Type B pancreatic cell (in vitro differentiated cells): Measurements from ENCODE around the gene CPM. TPM values are rescaled to one million over a fixed set of nuclear protein-coding genes. Genes with fewer than 3 reads are reported as not detected.
"Not testable (repeated sequence)": the region's sequence is repeated elsewhere in the genome, so short reads cannot be mapped to it uniquely, and the experiment has no call there.

Source experiments
- DNase-seq: peaks from one replicate; pipeline ENCODE4 v3.0.0; 2021; ENCODE audit warnings: mixed read lengths; ENCODE audit not compliant: unreplicated experiment; ENCODE audit errors: extremely low spot score
- H3K27ac Mint-ChIP-seq: 2 replicates; pipeline ENCODE4 v1.8.0; 2021; ENCODE audit warnings: mild to moderate bottlenecking, mixed read lengths
- H3K27me3 Mint-ChIP-seq: 2 replicates; pipeline ENCODE4 v1.8.0; 2021; ENCODE audit warnings: mixed read lengths
- H3K36me3 Mint-ChIP-seq: 2 replicates; pipeline ENCODE4 v1.8.0; 2021; ENCODE audit warnings: mixed read lengths
- H3K4me1 Mint-ChIP-seq: one replicate; pipeline ENCODE4 v1.8.0; 2021; ENCODE audit warnings: mixed read lengths; ENCODE audit not compliant: unreplicated experiment
- H3K4me3 Mint-ChIP-seq: 2 replicates; pipeline ENCODE4 v1.8.0; 2021; ENCODE audit warnings: mild to moderate bottlenecking, mixed read lengths
- H3K9me3 Mint-ChIP-seq: 2 replicates; pipeline ENCODE4 v1.8.0; 2021; ENCODE audit warnings: mixed read lengths
- CTCF ChIP-seq: fragments of 200-600 bp; sonication (generic); conservative IDR thresholded peaks from 2 replicates; pipeline ENCODE4 v1.5.0; 2021; ENCODE audit warnings: antibody characterized with exemption, mild to moderate bottlenecking
- total RNA-seq: library from RNA; stranded (reverse); gene quantifications from 2 replicates; pipeline ENCODE4 v1.2.1, GENCODE V29; 2021; ENCODE audit warnings: low replicate concordance

CPM gene
- total RNA-seq, 1 donor from 2014 or later, result 58.1 TPM

GRCh38 chr12:68865399-68866164 is 67.4 kb downstream of the CPM start:
- Mint-ChIP-seq H3K27ac (no peak overlapping the region), H3K4me1 (peaks cover 6% of the 10 kb centered on the region), H3K36me3 (no peaks in the 10 kb centered on the region), H3K9me3 (no peaks in the 10 kb centered on the region), H3K4me3 (no peak overlapping the region), H3K27me3 (no peaks in the 10 kb centered on the region)
- no peak for DNase-seq
- TF ChIP-seq CTCF, result no peak

GRCh38 chr12:68864604-68865003 is 68.4 kb downstream of the CPM start:
- Mint-ChIP-seq H3K4me1 (peaks cover 6% of the 10 kb centered on the region), H3K27ac (no peak overlapping the region), H3K27me3 (no peaks in the 10 kb centered on the region), H3K36me3 (no peaks in the 10 kb centered on the region), H3K9me3 (no peaks in the 10 kb centered on the region), H3K4me3 (no peak overlapping the region)
- DNase-seq, result no peak
- no peak for TF ChIP-seq CTCF

- TF ChIP-seq CTCF, result peak; percentile 78
- H3K4me3 Mint-ChIP-seq, H3K27ac Mint-ChIP-seq, H3K27me3 Mint-ChIP-seq, H3K36me3 Mint-ChIP-seq, H3K4me1 Mint-ChIP-seq, H3K9me3 Mint-ChIP-seq, DNase-seq: not testable (repeated sequence)
Observed at GRCh38 chr12:68863886-68864454, 69.0 kb downstream of the CPM start.

GRCh38 chr12:68863109-68863770 is 69.7 kb downstream of the CPM start:
- TF ChIP-seq CTCF, result no peak
- H3K4me3 Mint-ChIP-seq, result no peak overlapping the region
- H3K36me3 Mint-ChIP-seq, result no peaks in the 10 kb centered on the region

GRCh38 chr12:68861890-68862289 is 71.1 kb downstream of the CPM start:
- no peak overlapping the region for H3K4me3 Mint-ChIP-seq
- H3K9me3 Mint-ChIP-seq, result no peaks in the 10 kb centered on the region
- H3K36me3 Mint-ChIP-seq, result no peaks in the 10 kb centered on the region
- H3K27me3 Mint-ChIP-seq, result no peaks in the 10 kb centered on the region
- DNase-seq, result no peak
- no peaks in the 10 kb centered on the region for H3K4me1 Mint-ChIP-seq
- no peak for TF ChIP-seq CTCF
- no peak overlapping the region for H3K27ac Mint-ChIP-seq

More at GRCh38 chr12:68863109-68863770, 69.7 kb downstream of the CPM start:
- Mint-ChIP-seq H3K9me3 (no peaks in the 10 kb centered on the region), H3K4me1 (no peaks in the 10 kb centered on the region), H3K27ac (no peak overlapping the region), H3K27me3 (no peaks in the 10 kb centered on the region)
- DNase-seq, result no peak
